Measurements from ENCODE around the gene RUFY1. TPM values are rescaled to one million over a fixed set of nuclear protein-coding genes. Genes with fewer than 3 reads are reported as not detected.

The RUFY1 gene
- total and polyA plus RNA-seq, 9 of the 15 experiments (the other 6 are each of a cell fraction or from before 2014, with no cell fraction given) = 5.0 to 41.7 (median 29.6) TPM

- Histone ChIP-seq H3K9me1 (ENCODE audit: control insufficient read depth, insufficient read depth, low read length) (no peaks in the 10 kb centered on the region), H3K4me3 (no peak overlapping the region), H4K20me1 (replicated peaks; ENCODE audit: control insufficient read depth, insufficient read depth, low read length) (no peaks in the 10 kb centered on the region), H3K4me2 (ENCODE audit: insufficient read depth, low read length) (peak overlapping the region; percentile 29; the same call in 1 of the 2 replicates), H3K27me3 (ENCODE audit: control insufficient read depth in 2 of 2, insufficient read depth in 2 of 2, low read length in 2 of 2) (peaks cover 12 to 21% of the 10 kb centered on the region in 2 experiments; a peak in 4 of 5 replicates), H3K9me3 (replicated peaks; ENCODE audit: control insufficient read depth, insufficient read depth, low read depth, low read length) (no peaks in the 10 kb centered on the region), H3K27ac (ENCODE audit: extremely low read depth, low read depth, low read length) (no peak overlapping the region), H3K36me3 (ENCODE audit: control insufficient read depth, insufficient read depth, low read length) (no peaks in the 10 kb centered on the region), H3K4me1 (replicated peaks in 1 of 2; ENCODE audit: control insufficient read depth in 2 of 2, insufficient read depth in 2 of 2, low read length in 2 of 2) (peaks cover 0 to 10% of the 10 kb centered on the region in 2 experiments; a peak in 2 of 5 replicates), H3K79me2 (ENCODE audit: control insufficient read depth, insufficient read depth, low read length) (no peaks in the 10 kb centered on the region), H3K9ac (ENCODE audit: insufficient read depth in 1 of 2, low read depth in 2 of 2, low read length in 2 of 2) (no peak overlapping the region), H2AFZ (ENCODE audit: low read depth, low read length) (peak overlapping the region; percentile 57; the same call in 1 of the 2 replicates)
- ATAC-seq = peak; percentile 26; the same call in 1 of the 3 replicates
- no peak for FAIRE-seq
- ChIA-PET CTCF (ENCODE audit: low intra/inter-chr PET ratio) (no interaction called here), POLR2A (interaction anchor here (0.6 kb wide), 1 partner anchor 134 kb away, joined by 3 read pairs; no protein-coding TSS in a partner anchor)
- no peak for DNase-seq (ENCODE audit: extremely low read depth in 1 of 4, low spot score in 3 of 4)
- 13% methylated on average over 12 of the region's 12 CpGs for WGBS (ENCODE audit: insufficient coverage, low coverage, missing lambda C conversion rate)
- no TSS peak for BruUV-seq (replicated peaks)
- intact Hi-C loops (cut with micrococcal nuclease) (no loop called here), in situ Hi-C loops (cut with MboI) (no loop called here)
- TF ChIP-seq CBFA2T3 (IDR thresholded peaks at IDR 0.05) = 0 out of 2 replicates have a peak, but pooled peaks have one; percentile 14
- no peak for TF ChIP-seq ZNF655 (CRISPR knock-in tag; IDR thresholded peaks at IDR 0.05)
- peak; percentile 72 to 79 for TF ChIP-seq FOXK2 (conservative IDR thresholded peaks at IDR 0.05 in 1 of 2, IDR thresholded peaks at IDR 0.05 in 1 of 2; ENCODE audit: low read depth in 2 of 2)
- no peak for TF ChIP-seq RBBP5 (IDR thresholded peaks at IDR 0.05; ENCODE audit: borderline replicate concordance, insufficient read depth, low read length, poor library complexity, severe bottlenecking)
- TF ChIP-seq FOXA3 (CRISPR knock-in tag; conservative IDR thresholded peaks at IDR 0.05 in 1 of 2, IDR thresholded peaks at IDR 0.05 in 1 of 2) = peak in 1 of 2 experiments; percentile 78; a peak in 1 of 4 replicates
- TF ChIP-seq ZNF324 (CRISPR knock-in tag; IDR thresholded peaks at IDR 0.05) = no peak
Observed at GRCh38 chr5:179534431-179534830, 15.9 kb upstream of the RUFY1 start.
